ENCODE results near the gene DAB1.

DAB1 gene

GRCh38 chr1:57163325-57163724 lies 260.5 kb downstream of the DAB1 start:
- DNase-seq (ENCODE audit: low read depth) = no peak

- no peak for DNase-seq (ENCODE audit: low read depth)
Measured at GRCh38 chr1:57162607-57163261, 261.1 kb downstream of the DAB1 start.

GRCh38 chr1:57160594-57160993 lies 263.3 kb downstream of the DAB1 start:
- DNase-seq (ENCODE audit: low read depth) = no peak

GRCh38 chr1:57158604-57158998 lies 265.3 kb downstream of the DAB1 start:
- DNase-seq (ENCODE audit: low read depth) = no peak

- DNase-seq (ENCODE audit: low read depth) = no peak
Measured at GRCh38 chr1:57157818-57158603, 265.8 kb downstream of the DAB1 start.

GRCh38 chr1:57156907-57157306 lies 267.0 kb downstream of the DAB1 start:
- no peak for DNase-seq (ENCODE audit: low read depth)

- no peak for DNase-seq (ENCODE audit: low read depth)
Measured at GRCh38 chr1:57146100-57146499, 277.8 kb downstream of the DAB1 start.

GRCh38 chr1:57142999-57143398 lies 280.9 kb downstream of the DAB1 start:
- DNase-seq (ENCODE audit: low read depth) = no peak

- DNase-seq (ENCODE audit: low read depth) = no peak
Measured at GRCh38 chr1:57142169-57142568, 281.7 kb downstream of the DAB1 start.

- no peak for DNase-seq (ENCODE audit: low read depth)
Measured at GRCh38 chr1:57138432-57139078, 285.3 kb downstream of the DAB1 start.

- no peak for DNase-seq (ENCODE audit: low read depth)
Measured at GRCh38 chr1:57137980-57138379, 285.9 kb downstream of the DAB1 start.

GRCh38 chr1:57134803-57135202 lies 289.1 kb downstream of the DAB1 start:
- no peak for DNase-seq (ENCODE audit: low read depth)

GRCh38 chr1:57133686-57134085 lies 290.2 kb downstream of the DAB1 start:
- DNase-seq (ENCODE audit: low read depth) = no peak

- DNase-seq (ENCODE audit: low read depth) = no peak
Measured at GRCh38 chr1:57132993-57133622, 290.8 kb downstream of the DAB1 start.

- no peak for DNase-seq (ENCODE audit: low read depth)
Measured at GRCh38 chr1:57131701-57132394, 292.0 kb downstream of the DAB1 start.

GRCh38 chr1:57131257-57131656 lies 292.6 kb downstream of the DAB1 start:
- DNase-seq (ENCODE audit: low read depth) = no peak

- no peak for DNase-seq (ENCODE audit: low read depth)
Measured at GRCh38 chr1:57129865-57130264, 294.0 kb downstream of the DAB1 start.

GRCh38 chr1:57127976-57128375 lies 295.9 kb downstream of the DAB1 start:
- no peak for DNase-seq (ENCODE audit: low read depth)

GRCh38 chr1:57124768-57125446 lies 299.0 kb downstream of the DAB1 start:
- DNase-seq (ENCODE audit: low read depth) = no peak

- DNase-seq (ENCODE audit: low read depth) = no peak
Measured at GRCh38 chr1:57124170-57124569, 299.7 kb downstream of the DAB1 start.

GRCh38 chr1:57122031-57122430 lies 301.8 kb downstream of the DAB1 start:
- no peak for DNase-seq (ENCODE audit: low read depth)

Measured in activated gamma-delta T cell treated with anti-CD3 and anti-CD28 coated beads, Interleukin-2, amount 50 U/mL, for 16 hours (primary cell).